Osteocyte (in vitro differentiated cells): ENCODE measurements around the gene CBX4. TPM values are rescaled to one million over a fixed set of nuclear protein-coding genes. Genes with fewer than 3 reads are reported as not detected.

ENCODE experiments used
- DNase-seq: peaks from one replicate; pipeline ENCODE4 v3.0.0; 2021; ENCODE audit warnings: mixed read lengths; ENCODE audit not compliant: unreplicated experiment; ENCODE audit errors: extremely low spot score
- H3K27ac Mint-ChIP-seq: one replicate; pipeline ENCODE4 v1.8.0; 2021; ENCODE audit warnings: mild to moderate bottlenecking, mixed read lengths; ENCODE audit not compliant: unreplicated experiment
- H3K27me3 Mint-ChIP-seq: one replicate; pipeline ENCODE4 v1.8.0; 2021; ENCODE audit warnings: mixed read lengths; ENCODE audit not compliant: unreplicated experiment
- H3K36me3 Mint-ChIP-seq: one replicate; pipeline ENCODE4 v1.8.0; 2021; ENCODE audit warnings: mixed read lengths; ENCODE audit not compliant: unreplicated experiment
- H3K4me1 Mint-ChIP-seq: one replicate; pipeline ENCODE4 v1.8.0; 2021; ENCODE audit warnings: mixed read lengths; ENCODE audit not compliant: unreplicated experiment
- H3K4me3 Mint-ChIP-seq: one replicate; pipeline ENCODE4 v1.8.0; 2021; ENCODE audit warnings: mild to moderate bottlenecking, moderate library complexity, mixed read lengths; ENCODE audit not compliant: unreplicated experiment
- H3K9me3 Mint-ChIP-seq: one replicate; pipeline ENCODE4 v1.8.0; 2021; ENCODE audit warnings: mixed read lengths; ENCODE audit not compliant: unreplicated experiment
- CTCF ChIP-seq: fragments of 200-600 bp; sonication (generic); IDR thresholded peaks from 2 replicates; pipeline ENCODE4 v1.5.0; 2021; ENCODE audit warnings: antibody characterized with exemption, mild to moderate bottlenecking, moderate library complexity
- total RNA-seq: library from RNA; stranded (reverse); gene quantifications from 2 replicates; pipeline ENCODE4 v1.2.1, GENCODE V29; 2021

CBX4 gene
- total RNA-seq, 1 donor from 2014 or later, result 23.2 TPM

DNA sequence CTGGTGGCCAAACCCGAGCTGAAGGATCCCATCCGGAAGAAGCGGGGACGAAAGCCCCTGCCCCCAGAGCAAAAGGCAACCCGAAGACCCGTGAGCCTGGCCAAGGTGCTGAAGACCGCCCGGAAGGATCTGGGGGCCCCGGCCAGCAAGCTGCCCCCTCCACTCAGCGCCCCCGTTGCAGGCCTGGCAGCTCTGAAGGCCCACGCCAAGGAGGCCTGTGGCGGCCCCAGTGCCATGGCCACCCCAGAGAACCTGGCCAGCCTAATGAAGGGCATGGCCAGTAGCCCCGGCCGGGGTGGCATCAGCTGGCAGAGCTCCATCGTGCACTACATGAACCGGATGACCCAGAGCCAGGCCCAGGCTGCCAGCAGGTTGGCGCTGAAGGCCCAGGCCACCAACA lies 55.3 kb downstream of the CBX4 start:
- peaks cover 14% of the 10 kb centered on the region for H3K36me3 Mint-ChIP-seq
- no peak for TF ChIP-seq CTCF
- no peak for DNase-seq
- H3K27ac Mint-ChIP-seq, result no peak overlapping the region
- H3K9me3 Mint-ChIP-seq, result no peaks in the 10 kb centered on the region
- peaks cover 24% of the 10 kb centered on the region for H3K27me3 Mint-ChIP-seq
- H3K4me3 Mint-ChIP-seq, result no peak overlapping the region
- H3K4me1 Mint-ChIP-seq, result peaks cover 3% of the 10 kb centered on the region

Other genes with a start within 250 kb of the CBX4 start
- not detected in 2 replicates for gene RBFOX3, start 228.4 kb downstream of the CBX4 start, total RNA-seq
- gene ENPP7, start 108.5 kb downstream of the CBX4 start, total RNA-seq, result not detected in 2 replicates
- gene CBX2, start 61.3 kb downstream of the CBX4 start, total RNA-seq, result 9.9 and 12.7 TPM in 2 replicates
- 5.4 and 6.3 TPM in 2 replicates for gene CBX8, start 42.4 kb downstream of the CBX4 start, total RNA-seq
- gene TBC1D16, start 196.4 kb upstream of the CBX4 start, total RNA-seq, result 45.2 and 45.9 TPM in 2 replicates
- gene CCDC40, start 197.2 kb upstream of the CBX4 start, total RNA-seq, result 9.5 and 10.5 TPM in 2 replicates